K562 (cell line): ENCODE data around the gene EMID1. TPM values are rescaled to one million over a fixed set of nuclear protein-coding genes. Genes with fewer than 3 reads are reported as not detected.

ENCODE experiments used
- BMI1 ChIP-seq: fragments of 150-350 bp; IDR thresholded peaks from 2 replicates; pipeline ENCODE4 v1.6.1; 2014; ENCODE audit warnings: low read length
- BRD4 ChIP-seq: fragments of 200-600 bp; sonication (generic); IDR thresholded peaks from 2 replicates; pipeline ENCODE4 v1.6.1; 2017; ENCODE audit warnings: inconsistent platforms
- CHD1 ChIP-seq: fragments of 200-600 bp; sonication (generic); IDR thresholded peaks from one replicate; pipeline ENCODE4 v1.6.1; 2012; ENCODE audit warnings: mild to moderate bottlenecking, moderate library complexity, low read length, inconsistent platforms
- ETV5 ChIP-seq: sonication (generic); formaldehyde crosslinking; IDR thresholded peaks from 2 replicates; pipeline ENCODE4 v1.4.0; 2020; ENCODE audit warnings: low read depth, mild to moderate bottlenecking, missing genetic modification reagents
- HDAC3 ChIP-seq: fragments of 450-650 bp; IDR thresholded peaks from 2 replicates; pipeline ENCODE4 v1.6.1; 2018; ENCODE audit warnings: borderline replicate concordance, mild to moderate bottlenecking, moderate library complexity; ENCODE audit not compliant: partially characterized antibody
- MNT ChIP-seq, 2 experiments: fragments of 450-650 bp; conservative IDR thresholded peaks; 2 replicates each; pipeline ENCODE4 v1.6.1; 2017; ENCODE audit warnings: mild to moderate bottlenecking in 2 of 2, moderate library complexity in 2 of 2
- NBN ChIP-seq: fragments of 450-650 bp; IDR thresholded peaks from 2 replicates; pipeline ENCODE4 v1.6.1; 2016; ENCODE audit warnings: low read depth, mild to moderate bottlenecking
- PPARD ChIP-seq: fragments of 250-450 bp; sonication (Bioruptor Pico); IDR thresholded peaks from 2 replicates; pipeline ENCODE4 v1.8.0; 2022; ENCODE audit warnings: inconsistent platforms, mild to moderate bottlenecking, moderate library complexity
- RBM34 ChIP-seq: fragments of 200-400 bp; formaldehyde crosslinking; IDR thresholded peaks from 2 replicates; pipeline ENCODE4 v1.6.1; 2018; ENCODE audit warnings: low read length, borderline replicate concordance; ENCODE audit not compliant: insufficient read depth
- SRSF1 ChIP-seq: fragments of 200-400 bp; formaldehyde crosslinking; IDR thresholded peaks from 2 replicates; pipeline ENCODE4 v1.6.1; 2017; ENCODE audit warnings: mild to moderate bottlenecking, low read depth, low read length, moderate library complexity
- TARDBP ChIP-seq: fragments of 450-650 bp; IDR thresholded peaks from 2 replicates; pipeline ENCODE4 v1.6.1; 2016
- U2AF2 ChIP-seq: fragments of 200-400 bp; formaldehyde crosslinking; optimal IDR thresholded peaks from 2 replicates; pipeline ENCODE3; 2017; ENCODE audit warnings: low read depth, mild to moderate bottlenecking, low read length
- ZBTB49 ChIP-seq: sonication (generic); formaldehyde crosslinking; IDR thresholded peaks from 2 replicates; pipeline ENCODE4 v1.8.0; 2022; ENCODE audit warnings: missing genetic modification reagents, mild to moderate bottlenecking, borderline replicate concordance
- ZBTB9 ChIP-seq: fragments of 450-650 bp; formaldehyde crosslinking; IDR thresholded peaks from 2 replicates; pipeline ENCODE4 v1.4.0; 2020; ENCODE audit warnings: mild to moderate bottlenecking, moderate library complexity
- ZNF57 ChIP-seq: fragments of 450-650 bp; formaldehyde crosslinking; IDR thresholded peaks from 2 replicates; pipeline ENCODE4 v1.4.0; 2020; ENCODE audit warnings: mild to moderate bottlenecking, moderate library complexity
- ZNF592 ChIP-seq: fragments of 450-650 bp; IDR thresholded peaks from 2 replicates; pipeline ENCODE4 v1.6.1; 2017; ENCODE audit warnings: antibody characterized with exemption, mild to moderate bottlenecking
- ZNF766 ChIP-seq: fragments of 200-800 bp; sonication (Bioruptor generic); conservative IDR thresholded peaks from 2 replicates; pipeline ENCODE4 v1.6.1; 2016; ENCODE audit warnings: missing genetic modification characterization, missing compliant biosample characterization
- polyA plus RNA-seq, 8 experiments: library from polyadenylated mRNA; depleted of rRNA in 4 of 8; stranded (reverse) in 5 of 8; unstranded in 3 of 8; fragments of >200 nt; fragmentation: Nextera tagmentation in 2 of 8; fragmentation: Illumina TruSeq in 1 of 8; extraction: Ambion mirVana in 2 of 8; extraction: Trizol in 1 of 8; gene quantifications; 2 replicates each; pipeline versions ENCODE4 v1.2.1 to v1.2.3, GENCODE V29; 2011 to 2014; ENCODE audit warnings: inconsistent platforms in 1 of 8, missing spikeins in 1 of 8
- total RNA-seq, 7 experiments: library from RNA; depleted of rRNA in 6 of 7; stranded (reverse); fragments of >200 nt in 6 of 7; fragmentation: Illumina TruSeq in 2 of 7; extraction: Trizol in 2 of 7; gene quantifications; 2 replicates each; pipeline versions ENCODE4 v1.2.1 to v1.2.3, GENCODE V29; 2011 to 2021; ENCODE audit warnings: low replicate concordance in 1 of 7

Gene EMID1
- total and polyA plus RNA-seq, 9 of the 15 experiments (the other 6 are each of a cell fraction or from before 2014, with no cell fraction given) = 0.15 to 7.2 (median 2.7) TPM

- 0 out of 2 replicates have a peak, but pooled peaks have one; percentile 26 for TF ChIP-seq ZBTB49
- TF ChIP-seq ZBTB9 = peak; percentile 47; the same call in 1 of the 2 replicates
- TF ChIP-seq ZNF57 (CRISPR knock-in tag) = no peak
- TF ChIP-seq ZNF592 = peak; percentile 92
- TF ChIP-seq NBN = no peak
- TF ChIP-seq CHD1 = peak; percentile 22
- TF ChIP-seq PPARD (CRISPR knock-in tag) = no peak
- TF ChIP-seq SRSF1 = 0 out of 2 replicates have a peak, but pooled peaks have one; percentile 13
- TF ChIP-seq RBM34 = no peak
- TF ChIP-seq TARDBP = no peak
- TF ChIP-seq MNT (conservative IDR thresholded peaks at IDR 0.05) = 0 out of 4 replicates have a peak, but pooled peaks of 1 of the 2 experiments have one; percentile 6
- no peak for TF ChIP-seq U2AF2
- no peak for TF ChIP-seq ETV5 (CRISPR knock-in tag)
- peak; percentile 99 for TF ChIP-seq BRD4
- TF ChIP-seq BMI1 = no peak
- TF ChIP-seq HDAC3 = no peak
- TF ChIP-seq ZNF766 = no peak; the same call in 1 of the 2 replicates
Observed at GRCh38 chr22:29268511-29269229, 63.0 kb downstream of the EMID1 start (continued).
